Activated T-helper 1 cell treated with anti-CD3 and anti-CD28 coated beads, Interleukin-12 subunit alpha, Interleukin-12 subunit beta, Interleukin-2, Interleukin-4 antibody, amounts not matched to agents 30 ng/mL and 10 ng/mL and 1 ng/mL, durations not matched to agents 14 hours and 24 hours and 36 hours (primary cell): Measurements from ENCODE around the gene NAV3. TPM values are rescaled to one million over a fixed set of nuclear protein-coding genes. Genes with fewer than 3 reads are reported as not detected.

ENCODE experiments used
- DNase-seq: peaks from one replicate; pipeline ENCODE4 v3.0.0; 2021; ENCODE audit warnings: low spot score
- H3K27ac Mint-ChIP-seq: one replicate; pipeline ENCODE4 v1.8.0; 2021; ENCODE audit warnings: mild to moderate bottlenecking, mixed read lengths
- H3K27me3 Mint-ChIP-seq: one replicate; pipeline ENCODE4 v1.8.0; 2022; ENCODE audit warnings: mild to moderate bottlenecking, moderate library complexity, mixed read lengths; ENCODE audit not compliant: insufficient read depth
- H3K36me3 Mint-ChIP-seq: one replicate; pipeline ENCODE4 v1.8.0; 2021; ENCODE audit warnings: low read depth, mixed read lengths
- H3K4me1 Mint-ChIP-seq: one replicate; pipeline ENCODE4 v1.8.0; 2021; ENCODE audit warnings: low read depth, mixed read lengths
- H3K4me3 Mint-ChIP-seq: one replicate; pipeline ENCODE4 v1.8.0; 2021; ENCODE audit warnings: mild to moderate bottlenecking, moderate library complexity, mixed read lengths
- H3K9me3 Mint-ChIP-seq: one replicate; pipeline ENCODE4 v1.8.0; 2021; ENCODE audit warnings: mixed read lengths
- intact Hi-C: fragments of 100-400 bp; cut with micrococcal nuclease; formaldehyde crosslinking; loops from one replicate; pipeline ENCODE4 v1.15.1; 2024
- total RNA-seq: library from RNA; stranded (reverse); gene quantifications from 2 replicates; pipeline ENCODE4 v1.2.3, GENCODE V29; 2022

The NAV3 gene
- total RNA-seq, 1 donor from 2014 or later, result not detected

DNA sequence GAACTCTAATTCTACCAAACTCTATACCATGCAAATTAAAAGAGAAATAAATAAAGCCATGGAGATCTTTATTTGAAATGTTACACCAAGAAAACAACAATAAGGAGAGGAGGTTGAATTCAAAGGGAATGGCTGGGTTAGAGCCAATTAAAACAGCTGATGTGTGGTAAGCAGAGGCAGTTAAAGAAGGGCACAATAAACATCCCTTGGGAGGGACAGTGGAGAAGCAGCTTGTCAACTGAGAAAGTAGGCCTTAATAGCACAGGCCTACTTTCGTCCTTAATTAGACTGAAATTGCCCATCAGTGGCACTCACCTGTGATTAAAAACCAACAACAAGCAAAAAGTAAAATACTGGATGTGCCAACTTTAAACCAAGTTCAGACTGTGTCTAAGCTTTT lies 16.3 kb upstream of the NAV3 start:
- no peak overlapping the region for H3K27ac Mint-ChIP-seq
- no peaks in the 10 kb centered on the region for H3K4me1 Mint-ChIP-seq
- no peaks in the 10 kb centered on the region for H3K9me3 Mint-ChIP-seq
- no peak for DNase-seq
- intact Hi-C loops, result no loop called here
- H3K27me3 Mint-ChIP-seq, result no peaks in the 10 kb centered on the region
- H3K4me3 Mint-ChIP-seq, result no peak overlapping the region
- H3K36me3 Mint-ChIP-seq, result no peaks in the 10 kb centered on the region

DNA sequence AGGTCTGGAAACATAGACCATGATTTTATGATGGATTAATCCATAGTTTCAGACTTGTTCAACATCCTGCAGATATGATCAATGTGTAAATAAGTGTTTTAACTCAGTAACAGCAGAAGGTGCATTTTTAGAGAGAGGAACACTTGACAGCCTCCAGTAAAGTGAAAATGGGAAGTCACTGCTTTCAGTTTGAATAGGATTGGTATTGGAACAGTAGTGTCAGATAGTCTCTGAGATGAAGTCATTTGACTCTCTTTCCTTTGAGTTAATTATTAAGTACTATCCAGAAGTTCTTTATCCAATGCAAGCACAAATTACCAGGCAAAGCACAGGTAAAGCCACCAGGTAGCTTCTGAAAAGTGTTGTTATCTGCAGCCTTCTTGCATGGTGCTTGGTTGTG lies 14.5 kb upstream of the NAV3 start:
- no peaks in the 10 kb centered on the region for H3K4me1 Mint-ChIP-seq
- intact Hi-C loops, result no loop called here
- H3K9me3 Mint-ChIP-seq, result no peaks in the 10 kb centered on the region
- no peak overlapping the region for H3K4me3 Mint-ChIP-seq
- no peak for DNase-seq
- no peak overlapping the region for H3K27ac Mint-ChIP-seq
- H3K36me3 Mint-ChIP-seq, result no peaks in the 10 kb centered on the region
- H3K27me3 Mint-ChIP-seq, result no peaks in the 10 kb centered on the region

- no peak for DNase-seq
- Mint-ChIP-seq H3K4me1 (no peaks in the 10 kb centered on the region), H3K36me3 (no peaks in the 10 kb centered on the region), H3K4me3 (no peak overlapping the region), H3K27me3 (no peaks in the 10 kb centered on the region), H3K9me3 (no peaks in the 10 kb centered on the region), H3K27ac (no peak overlapping the region)
- intact Hi-C loops, result no loop called here
Measured at GRCh38 chr12:77817276-77817675, 13.4 kb upstream of the NAV3 start.

DNA sequence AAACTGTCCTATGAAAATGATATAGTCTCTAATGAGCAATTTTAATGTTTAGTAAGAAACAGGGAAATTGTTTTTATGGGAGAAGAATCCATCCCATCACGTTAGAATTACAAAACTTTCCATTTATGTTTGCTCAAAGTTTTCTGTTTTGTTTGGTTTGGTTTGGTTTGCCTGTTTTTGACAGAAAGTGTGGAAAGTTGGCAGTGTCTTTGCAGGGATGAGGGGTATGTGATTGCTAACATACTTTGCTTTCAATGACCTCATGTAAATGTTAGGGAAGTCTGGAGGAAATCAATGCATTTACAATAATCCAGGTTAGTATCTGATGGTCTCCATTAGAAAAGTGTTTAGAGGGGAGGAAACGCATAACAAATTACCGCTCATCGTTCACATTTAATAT lies 12.3 kb upstream of the NAV3 start:
- intact Hi-C loops, result no loop called here
- Mint-ChIP-seq H3K27me3 (no peaks in the 10 kb centered on the region), H3K4me3 (no peak overlapping the region), H3K9me3 (no peaks in the 10 kb centered on the region), H3K36me3 (no peaks in the 10 kb centered on the region), H3K27ac (no peak overlapping the region), H3K4me1 (no peaks in the 10 kb centered on the region)
- no peak for DNase-seq

DNA sequence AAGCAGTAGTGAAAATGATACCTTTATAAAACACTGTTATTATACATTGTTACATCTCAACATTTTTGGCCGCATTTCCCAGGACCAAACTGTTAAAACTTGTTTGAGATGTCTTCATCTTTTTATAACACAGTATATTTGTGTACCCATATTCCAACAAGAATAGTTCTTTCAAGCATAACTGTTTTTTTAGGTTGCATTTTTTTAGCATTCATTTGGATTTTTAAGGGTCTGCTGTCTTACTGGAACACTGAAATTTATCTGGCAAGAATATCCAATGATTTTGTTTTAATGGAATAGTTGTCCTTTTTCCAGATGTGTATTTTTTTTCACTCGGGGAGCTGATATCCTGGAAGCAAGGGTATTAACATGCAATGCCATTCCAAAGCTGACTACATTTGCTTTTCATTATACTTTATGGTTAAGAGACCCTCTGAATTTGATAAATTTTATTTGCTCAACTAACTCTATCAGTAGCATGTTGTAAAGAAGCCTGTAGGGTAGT lies 8.9 kb upstream of the NAV3 start:
- Mint-ChIP-seq H3K9me3 (no peaks in the 10 kb centered on the region), H3K4me3 (no peak overlapping the region), H3K36me3 (no peaks in the 10 kb centered on the region), H3K27me3 (no peaks in the 10 kb centered on the region), H3K27ac (no peak overlapping the region), H3K4me1 (no peaks in the 10 kb centered on the region)
- DNase-seq, result no peak
- intact Hi-C loops, result no loop called here

GRCh38 chr12:77833329-77833728 lies 2.6 kb downstream of the NAV3 start:
- no peaks in the 10 kb centered on the region for H3K36me3 Mint-ChIP-seq
- no peaks in the 10 kb centered on the region for H3K9me3 Mint-ChIP-seq
- DNase-seq, result no peak
- no peak overlapping the region for H3K27ac Mint-ChIP-seq
- intact Hi-C loops, result no loop called here
- H3K27me3 Mint-ChIP-seq, result no peaks in the 10 kb centered on the region
- H3K4me1 Mint-ChIP-seq, result no peaks in the 10 kb centered on the region
- H3K4me3 Mint-ChIP-seq, result no peak overlapping the region

- Mint-ChIP-seq H3K9me3 (no peaks in the 10 kb centered on the region), H3K4me1 (no peaks in the 10 kb centered on the region), H3K36me3 (no peaks in the 10 kb centered on the region), H3K27ac (no peak overlapping the region), H3K27me3 (no peaks in the 10 kb centered on the region), H3K4me3 (no peak overlapping the region)
- intact Hi-C loops, result no loop called here
- no peak for DNase-seq
Measured at GRCh38 chr12:77834618-77835017, 3.9 kb downstream of the NAV3 start.

DNA sequence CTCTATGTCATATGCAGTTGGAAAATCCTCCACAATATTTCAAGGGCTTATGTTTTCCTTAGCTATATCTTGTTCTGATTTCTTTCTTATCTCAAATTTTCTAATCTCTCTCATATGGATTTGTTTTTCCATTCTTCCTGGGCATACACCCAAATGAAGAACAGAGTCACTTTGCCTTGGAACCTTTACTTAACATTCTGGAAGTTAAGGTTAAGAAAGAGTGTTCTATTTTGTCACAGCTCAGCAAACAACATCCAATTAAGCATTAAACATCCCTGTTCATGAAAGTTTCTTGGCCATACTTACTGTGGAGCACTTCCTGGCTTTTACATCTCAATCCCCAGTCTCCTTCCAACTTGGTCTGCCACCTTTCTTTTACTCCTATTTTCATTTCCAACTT lies 5.3 kb downstream of the NAV3 start:
- H3K4me3 Mint-ChIP-seq, result no peak overlapping the region
- H3K36me3 Mint-ChIP-seq, result no peaks in the 10 kb centered on the region
- no peaks in the 10 kb centered on the region for H3K9me3 Mint-ChIP-seq
- H3K27me3 Mint-ChIP-seq, result no peaks in the 10 kb centered on the region
- no peak for DNase-seq
- intact Hi-C loops, result no loop called here
- no peaks in the 10 kb centered on the region for H3K4me1 Mint-ChIP-seq
- no peak overlapping the region for H3K27ac Mint-ChIP-seq

DNA sequence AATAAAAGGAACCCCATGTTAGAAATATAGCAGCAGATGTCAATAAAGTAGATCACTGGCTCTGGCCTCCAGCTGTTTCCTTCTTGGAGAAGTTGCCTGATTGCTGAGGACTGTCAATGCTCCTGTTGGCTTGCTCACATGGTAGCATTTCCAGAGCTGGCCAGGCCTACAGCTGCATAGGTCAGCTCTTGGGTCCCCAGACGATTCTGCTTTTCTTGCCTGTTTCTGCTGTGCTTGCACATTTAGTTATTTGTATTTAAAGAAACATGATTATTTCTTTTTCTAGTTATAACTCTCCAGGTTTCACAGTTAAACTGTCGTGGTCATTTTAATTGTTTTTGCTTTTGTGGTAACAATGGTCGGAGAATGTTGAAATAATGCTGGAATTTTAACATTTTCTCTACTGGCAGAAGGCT lies 7.2 kb downstream of the NAV3 start:
- Mint-ChIP-seq H3K36me3 (no peaks in the 10 kb centered on the region), H3K27me3 (no peaks in the 10 kb centered on the region), H3K4me1 (no peaks in the 10 kb centered on the region), H3K4me3 (no peak overlapping the region), H3K9me3 (no peaks in the 10 kb centered on the region), H3K27ac (no peak overlapping the region)
- intact Hi-C loops, result no loop called here
- no peak for DNase-seq

GRCh38 chr12:77841521-77841920 lies 10.8 kb downstream of the NAV3 start:
- intact Hi-C loops, result no loop called here
- H3K36me3 Mint-ChIP-seq, result no peaks in the 10 kb centered on the region
- DNase-seq, result no peak

DNA sequence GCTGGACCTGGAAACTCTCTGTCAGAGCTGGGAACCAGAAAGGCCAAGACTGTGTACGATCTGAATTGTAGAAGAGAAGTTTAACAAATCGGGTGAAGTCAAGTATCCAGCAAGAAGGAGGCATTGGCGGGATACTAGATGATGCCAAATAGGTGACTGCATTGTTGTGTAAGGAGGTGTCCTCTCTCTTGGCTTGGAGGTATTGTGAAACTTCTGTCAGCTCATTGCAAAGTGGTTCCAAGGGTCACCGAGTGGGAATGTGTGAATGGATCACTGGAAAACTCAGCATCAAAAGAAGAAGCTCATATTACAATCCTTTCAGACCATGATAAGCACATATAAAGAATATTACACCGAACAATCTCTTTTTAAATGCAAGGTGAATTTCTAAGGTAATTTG lies 11.7 kb downstream of the NAV3 start:
- H3K36me3 Mint-ChIP-seq, result no peaks in the 10 kb centered on the region
- intact Hi-C loops, result no loop called here
- no peak overlapping the region for H3K27ac Mint-ChIP-seq
- no peaks in the 10 kb centered on the region for H3K27me3 Mint-ChIP-seq
- H3K9me3 Mint-ChIP-seq, result no peaks in the 10 kb centered on the region
- DNase-seq, result no peak
- H3K4me3 Mint-ChIP-seq, result no peak overlapping the region
- no peaks in the 10 kb centered on the region for H3K4me1 Mint-ChIP-seq

More at GRCh38 chr12:77841521-77841920, 10.8 kb downstream of the NAV3 start:
- Mint-ChIP-seq H3K4me3 (no peak overlapping the region), H3K27me3 (no peaks in the 10 kb centered on the region), H3K27ac (no peak overlapping the region), H3K4me1 (no peaks in the 10 kb centered on the region), H3K9me3 (no peaks in the 10 kb centered on the region)

DNA sequence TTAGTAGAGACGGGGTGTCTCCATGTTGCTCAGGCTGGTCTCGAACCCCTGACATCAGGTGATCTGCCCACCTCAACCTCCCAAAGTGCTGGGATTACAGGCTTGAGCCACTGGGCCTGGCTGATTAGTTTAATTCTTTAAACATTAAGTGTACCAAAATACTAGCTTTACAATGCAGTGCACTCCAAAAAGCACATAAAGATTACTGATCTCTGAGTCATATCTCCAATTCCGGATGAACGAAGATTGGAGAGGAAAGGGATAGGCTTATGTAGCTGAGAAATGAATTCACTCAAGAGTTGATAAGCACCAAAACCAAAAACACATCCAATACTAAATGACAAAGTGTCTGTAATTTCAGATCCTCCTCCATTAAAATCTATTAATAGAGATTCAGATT lies 15.1 kb downstream of the NAV3 start:
- no peaks in the 10 kb centered on the region for H3K27me3 Mint-ChIP-seq
- H3K4me3 Mint-ChIP-seq, result no peak overlapping the region
- H3K9me3 Mint-ChIP-seq, result no peaks in the 10 kb centered on the region
- intact Hi-C loops, result no loop called here
- no peaks in the 10 kb centered on the region for H3K4me1 Mint-ChIP-seq
- no peaks in the 10 kb centered on the region for H3K36me3 Mint-ChIP-seq
- DNase-seq, result no peak
- no peak overlapping the region for H3K27ac Mint-ChIP-seq

DNA sequence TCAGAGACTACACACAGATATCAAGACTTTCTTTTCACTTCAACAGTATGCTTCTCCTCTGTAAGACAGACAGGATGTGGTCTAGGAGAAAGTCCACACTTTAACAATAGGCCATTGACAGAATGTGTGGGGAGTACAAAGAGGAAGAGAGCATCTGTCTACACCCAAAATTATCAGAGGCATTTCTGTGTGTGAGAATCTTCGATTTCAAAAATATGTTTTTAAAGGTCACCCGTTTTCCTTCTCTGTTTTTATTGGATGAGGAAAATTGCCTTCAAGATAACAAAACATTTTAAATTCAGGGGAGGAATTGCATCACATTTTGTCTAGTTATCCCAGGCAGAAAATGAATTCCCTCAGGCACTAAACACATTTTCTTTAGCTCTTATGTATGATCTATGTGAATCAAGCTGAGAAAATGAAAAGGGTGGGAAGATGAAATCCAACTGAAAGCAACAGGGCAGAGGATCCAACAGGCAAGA lies 16.4 kb downstream of the NAV3 start:
- Mint-ChIP-seq H3K4me1 (no peaks in the 10 kb centered on the region), H3K27ac (no peak overlapping the region), H3K27me3 (no peaks in the 10 kb centered on the region), H3K4me3 (no peak overlapping the region), H3K36me3 (no peaks in the 10 kb centered on the region), H3K9me3 (no peaks in the 10 kb centered on the region)
- no peak for DNase-seq
- intact Hi-C loops, result no loop called here

DNA sequence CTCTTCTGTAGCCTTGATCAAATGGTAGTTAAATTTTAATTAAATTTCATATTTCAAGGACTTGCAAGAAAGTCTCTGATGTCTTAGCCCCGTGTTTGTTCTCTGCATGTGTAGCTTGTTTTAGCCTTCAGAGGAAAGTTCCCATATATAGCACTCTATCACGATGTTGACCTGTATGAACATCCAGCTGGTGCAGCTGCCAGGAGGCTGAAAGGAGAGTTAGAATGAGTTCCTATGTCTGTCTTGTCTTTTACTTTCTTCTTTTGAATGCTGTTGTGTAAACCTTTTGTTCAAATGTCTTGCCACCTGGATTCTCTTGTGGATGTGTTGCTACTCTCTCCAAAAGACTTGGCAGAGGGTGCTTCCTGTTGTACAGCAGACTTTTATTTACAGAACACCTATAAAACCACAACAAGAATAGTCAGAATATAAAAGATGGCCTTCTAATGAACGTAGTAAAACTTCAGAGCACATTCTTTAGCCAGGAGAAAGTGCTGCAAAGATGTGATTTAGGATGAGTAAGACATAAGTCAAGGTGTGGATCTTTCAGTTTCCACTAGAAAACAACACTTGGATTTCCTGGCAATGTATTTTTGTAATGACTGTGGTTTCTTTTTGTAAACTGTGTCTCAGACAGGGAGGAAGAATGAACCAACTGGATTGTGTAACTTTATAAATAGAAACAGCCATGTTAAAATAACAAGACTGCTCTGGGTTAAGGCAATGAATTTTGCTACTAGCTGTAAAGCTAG lies 17.2 kb downstream of the NAV3 start:
- H3K27ac Mint-ChIP-seq, result no peak overlapping the region
- H3K4me1 Mint-ChIP-seq, result no peaks in the 10 kb centered on the region
- no peak for DNase-seq
- H3K36me3 Mint-ChIP-seq, result no peaks in the 10 kb centered on the region
- H3K27me3 Mint-ChIP-seq, result no peaks in the 10 kb centered on the region
- H3K9me3 Mint-ChIP-seq, result no peaks in the 10 kb centered on the region
- H3K4me3 Mint-ChIP-seq, result no peak overlapping the region
- intact Hi-C loops, result no loop called here
